GM12878 (cell line): ENCODE data around the gene PKP2. TPM values are rescaled to one million over a fixed set of nuclear protein-coding genes. Genes with fewer than 3 reads are reported as not detected.

ENCODE experiments used
- ATAC-seq: fragments of 200-7000 bp; cut with Tn5 transposase; 3 replicates; pipeline ENCODE4 v1.9.1; 2020; ENCODE audit warnings: mild to moderate bottlenecking, moderate library complexity
- BruUV-seq: library from RNA; stranded (reverse); fragments of 400-500 nt; replicated peaks from 2 replicates; lab custom pipeline; 2021; lab: Mats Ljungman, UMichigan
- CTCF ChIA-PET: fragments of 300-600 bp; sonication (Branson Sonifier 250); formaldehyde crosslinking; extraction: SDS; loops from one replicate; lab custom pipeline; 2021; ENCODE audit warnings: inconsistent platforms; lab: Yijun Ruan, JAX
- POLR2A ChIA-PET: fragments of 350-600 bp; formaldehyde crosslinking; extraction: SDS; loops from one replicate; lab custom pipeline; 2021; ENCODE audit warnings: inconsistent platforms; lab: Charles Lee
- RAD21 ChIA-PET: fragments of 300-600 bp; sonication (Branson Sonifier 250); formaldehyde crosslinking; loops from one replicate; lab custom pipeline; 2023; ENCODE audit warnings: antibody characterized with exemption; ENCODE audit not compliant: unreplicated experiment; lab: Charles Lee
- SMC1A ChIA-PET: fragments of 300-600 bp; sonication (Branson Sonifier 250); formaldehyde crosslinking; loops from one replicate; lab custom pipeline; 2023; ENCODE audit not compliant: unreplicated experiment, uncharacterized antibody; lab: Charles Lee
- DNase-seq: peaks from one replicate; pipeline ENCODE4 v3.0.0-alpha.2; 2011; ENCODE audit warnings: low read depth, low spot score
- FAIRE-seq: peaks from 3 replicates; lab custom pipeline; 2011; peaks lifted over from hg19 to GRCh38; lab: Jason Lieb, UNC
- H2AFZ ChIP-seq: 2 replicates; pipeline ENCODE4 v1.6.0; 2011; ENCODE audit warnings: low read depth, low read length, control low read depth; ENCODE audit not compliant: control insufficient read depth
- H3K27ac ChIP-seq: 2 replicates; pipeline ENCODE4 v1.5.1; 2011; ENCODE audit warnings: control low read depth; ENCODE audit not compliant: control insufficient read depth, insufficient read depth
- H3K27me3 ChIP-seq, 2 experiments: replicated peaks in 1 of 2; 2 replicates each; pipeline versions ENCODE4 v1.6.0 to v1.6.1; 2011; ENCODE audit warnings: low read length in 1 of 2; ENCODE audit not compliant: control insufficient read depth in 2 of 2, insufficient read depth in 2 of 2
- H3K36me3 ChIP-seq, 2 experiments: 2 replicates each; pipeline ENCODE4 v1.5.1; 2011; ENCODE audit warnings: low read length in 1 of 2; ENCODE audit not compliant: control insufficient read depth in 2 of 2, insufficient read depth in 2 of 2
- H3K4me1 ChIP-seq: 2 replicates; pipeline ENCODE4 v1.6.1; 2011; ENCODE audit warnings: mild to moderate bottlenecking, low read length, moderate library complexity, mixed read lengths; ENCODE audit not compliant: control insufficient read depth, insufficient read depth
- H3K4me2 ChIP-seq: 2 replicates; pipeline ENCODE4 v1.6.0; 2011; ENCODE audit warnings: control low read depth; ENCODE audit not compliant: control insufficient read depth, insufficient read depth
- H3K4me3 ChIP-seq: fragments of 200-600 bp; sonication (generic); 2 replicates; pipeline ENCODE4 v1.5.1; 2016
- H3K79me2 ChIP-seq: 2 replicates; pipeline ENCODE4 v1.6.0; 2011; ENCODE audit warnings: low read length; ENCODE audit not compliant: control insufficient read depth, insufficient read depth
- H3K9ac ChIP-seq: 2 replicates; pipeline ENCODE4 v1.8.0; 2011; ENCODE audit warnings: low read length, control low read depth, mixed read lengths; ENCODE audit not compliant: control insufficient read depth, insufficient read depth
- H3K9me3 ChIP-seq: replicated peaks from 3 replicates; pipeline ENCODE4 v1.5.1; 2011; ENCODE audit warnings: mild to moderate bottlenecking, low read length; ENCODE audit not compliant: control insufficient read depth, insufficient read depth
- H4K20me1 ChIP-seq: 2 replicates; pipeline ENCODE4 v1.6.0; 2011; ENCODE audit not compliant: control insufficient read depth, insufficient read depth
- BCL11A ChIP-seq: IDR thresholded peaks from 2 replicates; pipeline ENCODE4 v1.6.1; 2011; ENCODE audit warnings: low read depth, low read length
- BHLHE40 ChIP-seq, 2 experiments: fragments of 450-650 bp in 1 of 2; IDR thresholded peaks; 2 replicates each; pipeline ENCODE4 v1.6.1; 2011 to 2017; ENCODE audit warnings: low read depth in 2 of 2, borderline replicate concordance in 1 of 2, improper control_type of control experiment in 1 of 2, low read length in 1 of 2, mild to moderate bottlenecking in 1 of 2
- E2F4 ChIP-seq: IDR thresholded peaks from 2 replicates; pipeline ENCODE4 v1.6.1; 2012; ENCODE audit warnings: low read depth, low read length, improper control_type of control experiment
- FOXM1 ChIP-seq: IDR thresholded peaks from 2 replicates; pipeline ENCODE4 v1.6.1; 2012; ENCODE audit warnings: low read depth, mild to moderate bottlenecking, inconsistent platforms, low read length, moderate library complexity
- KLF5 ChIP-seq: fragments of 450-650 bp; IDR thresholded peaks from 2 replicates; pipeline ENCODE4 v1.6.1; 2014; ENCODE audit warnings: mild to moderate bottlenecking; ENCODE audit not compliant: partially characterized antibody
- RCOR1 ChIP-seq: conservative IDR thresholded peaks from 2 replicates; pipeline ENCODE4 v1.6.1; 2012; ENCODE audit warnings: low read depth, low read length, improper control_type of control experiment
- SMAD5 ChIP-seq: IDR thresholded peaks from 2 replicates; pipeline ENCODE4 v1.6.1; 2016; ENCODE audit warnings: antibody characterized with exemption, low read depth
- SUPT20H ChIP-seq: IDR thresholded peaks from 2 replicates; pipeline ENCODE4 v1.6.1; 2011; ENCODE audit warnings: low read depth, mild to moderate bottlenecking, low read length, moderate library complexity, borderline replicate concordance; ENCODE audit not compliant: control insufficient read depth
- ZNF24 ChIP-seq: fragments of 450-650 bp; IDR thresholded peaks from 2 replicates; pipeline ENCODE4 v1.6.1; 2017; ENCODE audit warnings: antibody characterized with exemption, mild to moderate bottlenecking
- WGBS: methylation state at CpG from one replicate; pipeline ENCODE4 v1.1.6; 2016; ENCODE audit warnings: low lambda C conversion rate; ENCODE audit not compliant: insufficient replicate concordance, insufficient coverage; ENCODE audit errors: missing lambda C conversion rate; 5-methylcytosine and 5-hydroxymethylcytosine counted together
- in situ Hi-C: fragments of 300-500 bp; cut with MboI; formaldehyde crosslinking; loops from 9 replicates; pipeline ENCODE4 v1.14.3; 2018; ENCODE audit warnings: mixed read lengths
- intact Hi-C: fragments of 100-400 bp; cut with micrococcal nuclease; formaldehyde crosslinking; loops from one replicate; pipeline ENCODE4 v1.14.2; 2022; ENCODE audit not compliant: unreplicated experiment
- polyA plus RNA-seq, 11 experiments: library from polyadenylated mRNA; depleted of rRNA in 4 of 11; unstranded in 6 of 11; stranded (reverse) in 5 of 11; fragments of >200 nt; fragmentation: Nextera tagmentation in 4 of 11; fragmentation: Illumina TruSeq in 1 of 11; extraction: Ambion mirVana in 4 of 11; extraction: Trizol in 1 of 11; gene quantifications; 1 replicate in 1 of 11; 2 replicates in 10 of 11; pipeline versions ENCODE4 v1.2.1 to v1.2.3, GENCODE V29; 2011 to 2016; ENCODE audit warnings: inconsistent platforms in 2 of 11, missing spikeins in 2 of 11, low read depth in 1 of 11
- total RNA-seq, 4 experiments: library from RNA; depleted of rRNA in 3 of 4; stranded (reverse); fragments of >200 nt in 3 of 4; fragmentation: Illumina TruSeq in 1 of 4; extraction: Trizol in 1 of 4; gene quantifications; 2 replicates each; pipeline versions ENCODE4 v1.2.1 to v1.2.3, GENCODE V29; 2013 to 2021
- TF ChIP-seq, protein P1 (sequence below): fragments of 450-650 bp; IDR thresholded peaks from 2 replicates; pipeline ENCODE4 v1.6.1; 2017; ENCODE audit warnings: borderline replicate concordance
- TF ChIP-seq, protein P2 (sequence below): IDR thresholded peaks from 2 replicates; pipeline ENCODE4 v1.6.1; 2011; ENCODE audit warnings: mild to moderate bottlenecking, low read depth, low read length, moderate library complexity; ENCODE audit not compliant: insufficient replicate concordance

PKP2 gene
- total and polyA plus RNA-seq, 10 of the 15 experiments (the other 5 are each of a cell fraction or from before 2014, with no cell fraction given), result 0.02 to 4.1 (median 0.07) TPM; not detected in 4

GRCh38 chr12:32897281-32897610 is 669 bp upstream of the PKP2 start:
- BruUV-seq, result no TSS peak
- CTCF ChIA-PET, result no interaction called here
- DNase-seq (no peak), ATAC-seq (no peak), FAIRE-seq (no peak)
- Histone ChIP-seq H3K79me2 (no peaks in the 10 kb centered on the region), H3K4me2 (no peak overlapping the region), H3K27me3 (peaks cover 0 to 20% of the 10 kb centered on the region in 2 experiments), H3K4me1 (no peaks in the 10 kb centered on the region), H3K9me3 (no peaks in the 10 kb centered on the region), H3K4me3 (no peak overlapping the region), H3K27ac (no peak overlapping the region), H2AFZ (no peak overlapping the region), H3K36me3 (no peaks in the 10 kb centered on the region), H4K20me1 (no peaks in the 10 kb centered on the region), H3K9ac (no peak overlapping the region)
- RAD21 ChIA-PET, result no interaction called here
- POLR2A ChIA-PET, result no interaction called here
- in situ Hi-C loops, result no loop called here
- under 1% methylated on average over 6 of the region's 6 CpGs for WGBS
- TF ChIP-seq KLF5 (no peak), FOXM1 (no peak), ZNF24 (no peak), SUPT20H (no peak), BCL11A (no peak), BHLHE40 (IDR thresholded peaks at IDR 0.05; ENCODE audit: borderline replicate concordance in 1 of 2, low read depth in 2 of 2, low read length in 1 of 2) (no peak), RCOR1 (no peak), SMAD5 (no peak), E2F4 (no peak)
- TF ChIP-seq, protein P1, sequence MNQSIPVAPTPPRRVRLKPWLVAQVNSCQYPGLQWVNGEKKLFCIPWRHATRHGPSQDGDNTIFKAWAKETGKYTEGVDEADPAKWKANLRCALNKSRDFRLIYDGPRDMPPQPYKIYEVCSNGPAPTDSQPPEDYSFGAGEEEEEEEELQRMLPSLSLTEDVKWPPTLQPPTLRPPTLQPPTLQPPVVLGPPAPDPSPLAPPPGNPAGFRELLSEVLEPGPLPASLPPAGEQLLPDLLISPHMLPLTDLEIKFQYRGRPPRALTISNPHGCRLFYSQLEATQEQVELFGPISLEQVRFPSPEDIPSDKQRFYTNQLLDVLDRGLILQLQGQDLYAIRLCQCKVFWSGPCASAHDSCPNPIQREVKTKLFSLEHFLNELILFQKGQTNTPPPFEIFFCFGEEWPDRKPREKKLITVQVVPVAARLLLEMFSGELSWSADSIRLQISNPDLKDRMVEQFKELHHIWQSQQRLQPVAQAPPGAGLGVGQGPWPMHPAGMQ, result no peak
- TF ChIP-seq, protein P2, sequence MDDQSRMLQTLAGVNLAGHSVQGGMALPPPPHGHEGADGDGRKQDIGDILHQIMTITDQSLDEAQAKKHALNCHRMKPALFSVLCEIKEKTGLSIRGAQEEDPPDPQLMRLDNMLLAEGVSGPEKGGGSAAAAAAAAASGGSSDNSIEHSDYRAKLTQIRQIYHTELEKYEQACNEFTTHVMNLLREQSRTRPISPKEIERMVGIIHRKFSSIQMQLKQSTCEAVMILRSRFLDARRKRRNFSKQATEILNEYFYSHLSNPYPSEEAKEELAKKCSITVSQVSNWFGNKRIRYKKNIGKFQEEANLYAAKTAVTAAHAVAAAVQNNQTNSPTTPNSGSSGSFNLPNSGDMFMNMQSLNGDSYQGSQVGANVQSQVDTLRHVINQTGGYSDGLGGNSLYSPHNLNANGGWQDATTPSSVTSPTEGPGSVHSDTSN, result no peak
- intact Hi-C loops, result no loop called here
- SMC1A ChIA-PET, result no interaction called here
